A673 (cell line): Measurements from ENCODE around the gene FBXW8. TPM values are rescaled to one million over a fixed set of nuclear protein-coding genes. Genes with fewer than 3 reads are reported as not detected.

ENCODE experiments used
- BruUV-seq: library from RNA; stranded (reverse); fragments of 400-500 nt; replicated peaks from 2 replicates; lab custom pipeline; 2021; lab: Mats Ljungman, UMichigan
- CTCF ChIA-PET: fragments of 300-600 bp; sonication (Branson Sonifier 250); formaldehyde crosslinking; loops from one replicate; lab custom pipeline; 2022; ENCODE audit warnings: antibody characterized with exemption; lab: Charles Lee
- POLR2A ChIA-PET: fragments of 300-600 bp; sonication (Branson Sonifier 250); formaldehyde crosslinking; loops from one replicate; lab custom pipeline; 2022; ENCODE audit warnings: antibody characterized with exemption; ENCODE audit not compliant: low non-redundant PET; lab: Charles Lee
- DNase-seq: peaks from one replicate; pipeline ENCODE4 v3.0.0-alpha.2; 2015; ENCODE audit warnings: low spot score
- H3K27ac ChIP-seq: fragments of 200-600 bp; sonication (generic); 2 replicates; pipeline ENCODE4 v1.5.1; 2016; ENCODE audit warnings: mixed run types, low read depth, mild to moderate bottlenecking, mixed read lengths, antibody characterized with exemption, low read length; ENCODE audit not compliant: poor library complexity, severe bottlenecking
- H3K27me3 ChIP-seq: fragments of 200-600 bp; sonication (generic); replicated peaks from 2 replicates; pipeline ENCODE4 v1.6.1; 2017; ENCODE audit warnings: mixed run types, low read depth, mild to moderate bottlenecking, mixed read lengths, antibody characterized with exemption, low read length; ENCODE audit not compliant: insufficient read depth, poor library complexity
- H3K36me3 ChIP-seq: fragments of 200-600 bp; sonication (generic); 2 replicates; pipeline ENCODE4 v1.6.1; 2016; ENCODE audit warnings: mixed run types, mild to moderate bottlenecking, mixed read lengths, antibody characterized with exemption, low read length; ENCODE audit not compliant: insufficient read depth, poor library complexity, severe bottlenecking
- H3K4me1 ChIP-seq: fragments of 200-600 bp; sonication (generic); 2 replicates; pipeline ENCODE4 v1.6.1; 2017; ENCODE audit warnings: mixed run types, mild to moderate bottlenecking, mixed read lengths, antibody characterized with exemption, low read length; ENCODE audit not compliant: insufficient read depth, poor library complexity, severe bottlenecking
- H3K4me3 ChIP-seq: fragments of 200-600 bp; sonication (generic); 2 replicates; pipeline ENCODE4 v1.5.1; 2016; ENCODE audit warnings: low read depth, mixed run types, mild to moderate bottlenecking, mixed read lengths, low read length; ENCODE audit not compliant: poor library complexity, severe bottlenecking
- H3K9me3 ChIP-seq: fragments of 200-600 bp; sonication (generic); 2 replicates; pipeline ENCODE4 v1.6.1; 2016; ENCODE audit warnings: mixed run types, low read depth, mild to moderate bottlenecking, mixed read lengths, antibody characterized with exemption, low read length; ENCODE audit not compliant: poor library complexity, severe bottlenecking
- CTCF ChIP-seq: fragments of 300-800, 200-600 bp; sonication (generic); conservative IDR thresholded peaks from 2 replicates; pipeline ENCODE4 v1.5.1; 2017; ENCODE audit warnings: low read depth, mild to moderate bottlenecking, antibody characterized with exemption, low read length, moderate library complexity, mixed read lengths
- EZH2 ChIP-seq: fragments of 200-600 bp; sonication (generic); IDR thresholded peaks from 2 replicates; pipeline ENCODE4 v1.6.1; 2017; ENCODE audit warnings: borderline replicate concordance, low read depth, mild to moderate bottlenecking, mixed read lengths, antibody characterized with exemption, low read length; ENCODE audit not compliant: poor library complexity, severe bottlenecking
- intact Hi-C: fragments of 100-400 bp; cut with micrococcal nuclease; formaldehyde crosslinking; loops from one replicate; pipeline ENCODE4 v1.10.0; 2022; ENCODE audit not compliant: unreplicated experiment
- total RNA-seq: library from RNA; stranded (reverse); gene quantifications from 2 replicates; pipeline ENCODE4 v1.2.3, GENCODE V29; 2021

FBXW8 gene
- total RNA-seq, 1 experiment from 2014 or later, result 14.8 TPM

- ChIA-PET POLR2A (no interaction called here), CTCF (no interaction called here)
- intact Hi-C loops, result no loop called here
These were observed 9.1 kb downstream of the FBXW8 start for GRCh38 chr12:116919706-116920485.

GRCh38 chr12:116920939-116921338 lies 10.2 kb downstream of the FBXW8 start:
- TF ChIP-seq EZH2, result no peak
- TF ChIP-seq CTCF, result no peak
- H3K27me3 ChIP-seq, result no peaks in the 10 kb centered on the region
- intact Hi-C loops, result no loop called here
- ChIA-PET POLR2A (interaction anchor here (0.6 to 0.7 kb wide), 2 partner anchors 838 to 1096 kb away, joined by 3 to 23 read pairs; no protein-coding TSS in a partner anchor), CTCF (no interaction called here)
- no peak overlapping the region for H3K4me3 ChIP-seq
- BruUV-seq, result no TSS peak
- H3K36me3 ChIP-seq, result no peaks in the 10 kb centered on the region
- no peak for DNase-seq
- peaks cover 46% of the 10 kb centered on the region for H3K4me1 ChIP-seq
- no peaks in the 10 kb centered on the region for H3K9me3 ChIP-seq
- no peak overlapping the region for H3K27ac ChIP-seq

More at GRCh38 chr12:116919706-116920485, 9.1 kb downstream of the FBXW8 start:
- TF ChIP-seq EZH2, result no peak
- TF ChIP-seq CTCF, result no peak
- BruUV-seq, result no TSS peak
- DNase-seq, result peak; percentile 52
- Histone ChIP-seq H3K4me1 (peaks cover 45% of the 10 kb centered on the region), H3K4me3 (no peak overlapping the region), H3K27me3 (no peaks in the 10 kb centered on the region), H3K9me3 (no peaks in the 10 kb centered on the region), H3K27ac (peak overlapping the region; percentile 63), H3K36me3 (no peaks in the 10 kb centered on the region)

GRCh38 chr12:116922194-116922897 lies 11.6 kb downstream of the FBXW8 start:
- intact Hi-C loops, result no loop called here
- H3K27ac ChIP-seq, result peak overlapping the region; percentile 23
- DNase-seq, result peak; percentile 90
- H3K9me3 ChIP-seq, result no peaks in the 10 kb centered on the region
- H3K27me3 ChIP-seq, result no peaks in the 10 kb centered on the region
- no TSS peak for BruUV-seq
- peaks cover 58% of the 10 kb centered on the region for H3K4me1 ChIP-seq
- ChIA-PET CTCF (no interaction called here), POLR2A (no interaction called here)
- no peak for TF ChIP-seq EZH2
- no peak for TF ChIP-seq CTCF
- no peaks in the 10 kb centered on the region for H3K36me3 ChIP-seq
- H3K4me3 ChIP-seq, result peak overlapping the region; percentile 5
